ENCODE results near the gene ISYNA1. TPM values are rescaled to one million over a fixed set of nuclear protein-coding genes. Genes with fewer than 3 reads are reported as not detected.

The ISYNA1 gene
- total RNA-seq, 1 donor from 2014 or later: 8.5 TPM

GRCh38 chr19:18391509-18392075 is 46.3 kb downstream of the ISYNA1 start:
- ATAC-seq: no peak

- ATAC-seq: no peak
Observed at GRCh38 chr19:18390065-18390907, 47.6 kb downstream of the ISYNA1 start.

- ATAC-seq: no peak
Observed at GRCh38 chr19:18389726-18390064, 48.2 kb downstream of the ISYNA1 start.

GRCh38 chr19:18388960-18389725 is 48.8 kb downstream of the ISYNA1 start:
- ATAC-seq: no peak

- ATAC-seq: peak; percentile 89
Observed at GRCh38 chr19:18388100-18388959, 49.6 kb downstream of the ISYNA1 start.

- no peak for ATAC-seq
Observed at GRCh38 chr19:18386543-18387271, 51.2 kb downstream of the ISYNA1 start.

GRCh38 chr19:18385675-18386542 is 52.0 kb downstream of the ISYNA1 start, which contains the start of gene GDF15:
TSS of gene GDF15 (plus strand) at chr19:18386158. CDS start at chr19:18386190, 32 bp downstream.
- ATAC-seq: peak; percentile 34

- no peak for ATAC-seq
Observed at GRCh38 chr19:18385359-18385674, 52.6 kb downstream of the ISYNA1 start.

- ATAC-seq: no peak
Observed at GRCh38 chr19:18384775-18385174, 53.2 kb downstream of the ISYNA1 start.

Other genes with a start within 250 kb of the ISYNA1 start
- gene MPV17L2, start 244.9 kb downstream of the ISYNA1 start, total RNA-seq: 6.8 TPM
- gene RAB3A, start 234.1 kb downstream of the ISYNA1 start, total RNA-seq: 1.1 TPM
- 0.16 TPM for gene PDE4C, start 211.7 kb downstream of the ISYNA1 start, total RNA-seq
- gene IQCN, start 163.7 kb downstream of the ISYNA1 start, total RNA-seq: 0.56 TPM
- gene JUND, start 156.5 kb downstream of the ISYNA1 start, total RNA-seq: 61.5 TPM
- 85.0 TPM for gene LSM4, start 115.1 kb downstream of the ISYNA1 start, total RNA-seq
- gene PGPEP1, start 97.5 kb downstream of the ISYNA1 start, total RNA-seq: 5.5 TPM
- gene GDF15, start 52.0 kb downstream of the ISYNA1 start, total RNA-seq: 3.9 TPM
- 0.48 TPM for gene LRRC25, start 40.5 kb downstream of the ISYNA1 start, total RNA-seq
- 15.7 TPM for gene SSBP4, start 18.7 kb downstream of the ISYNA1 start, total RNA-seq
- 7.5 TPM for gene ELL, start 83.9 kb upstream of the ISYNA1 start, total RNA-seq
- 125 TPM for gene FKBP8, start 105.4 kb upstream of the ISYNA1 start, total RNA-seq
- 60.2 TPM for gene KXD1, start 119.7 kb upstream of the ISYNA1 start, total RNA-seq
- 1,224 TPM for gene UBA52, start 133.7 kb upstream of the ISYNA1 start, total RNA-seq
- gene REX1BD, start 150.7 kb upstream of the ISYNA1 start, total RNA-seq: 41.3 TPM
- gene CRLF1, start 168.7 kb upstream of the ISYNA1 start, total RNA-seq: 7.9 TPM
- gene TMEM59L, start 174.7 kb upstream of the ISYNA1 start, total RNA-seq: 0.28 TPM
- 5.6 TPM for gene KLHL26, start 198.9 kb upstream of the ISYNA1 start, total RNA-seq
- 4.0 TPM for gene CRTC1, start 245.5 kb upstream of the ISYNA1 start, total RNA-seq

All from esophagus mucosa (tissue), 1 donor.